Superior temporal gyrus (tissue), 1 donor: Measurements from ENCODE around the gene SLC12A5.
A peak's percentile ranks its signal among the peaks of the same experiment; 100 is the strongest.

Experiments used
- DNase-seq: peaks from one replicate; pipeline ENCODE4 v3.0.0-alpha.2; 2016; ENCODE audit errors: extremely low spot score

SLC12A5 gene

DNA sequence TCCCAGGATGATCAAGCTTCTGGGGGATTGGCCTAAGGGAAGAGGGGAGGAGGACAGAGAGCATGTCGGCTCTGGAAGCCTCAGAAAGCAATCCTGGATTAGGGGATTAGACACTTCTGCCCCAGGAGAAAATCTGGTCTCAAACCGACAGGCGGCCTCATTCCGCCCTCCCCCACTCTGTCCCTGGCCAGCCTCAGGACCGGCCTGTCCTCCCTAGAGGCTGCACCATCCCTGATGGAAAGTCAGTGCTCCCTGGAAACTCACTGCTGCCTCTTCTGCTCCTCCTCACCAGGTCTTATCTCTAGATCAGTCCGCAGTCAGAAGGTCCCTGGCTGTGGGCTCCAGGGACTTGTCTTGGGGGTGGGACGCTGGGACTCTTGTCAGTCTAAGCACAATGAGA, 905 bp upstream of the SLC12A5 start:
- no peak for DNase-seq

DNA sequence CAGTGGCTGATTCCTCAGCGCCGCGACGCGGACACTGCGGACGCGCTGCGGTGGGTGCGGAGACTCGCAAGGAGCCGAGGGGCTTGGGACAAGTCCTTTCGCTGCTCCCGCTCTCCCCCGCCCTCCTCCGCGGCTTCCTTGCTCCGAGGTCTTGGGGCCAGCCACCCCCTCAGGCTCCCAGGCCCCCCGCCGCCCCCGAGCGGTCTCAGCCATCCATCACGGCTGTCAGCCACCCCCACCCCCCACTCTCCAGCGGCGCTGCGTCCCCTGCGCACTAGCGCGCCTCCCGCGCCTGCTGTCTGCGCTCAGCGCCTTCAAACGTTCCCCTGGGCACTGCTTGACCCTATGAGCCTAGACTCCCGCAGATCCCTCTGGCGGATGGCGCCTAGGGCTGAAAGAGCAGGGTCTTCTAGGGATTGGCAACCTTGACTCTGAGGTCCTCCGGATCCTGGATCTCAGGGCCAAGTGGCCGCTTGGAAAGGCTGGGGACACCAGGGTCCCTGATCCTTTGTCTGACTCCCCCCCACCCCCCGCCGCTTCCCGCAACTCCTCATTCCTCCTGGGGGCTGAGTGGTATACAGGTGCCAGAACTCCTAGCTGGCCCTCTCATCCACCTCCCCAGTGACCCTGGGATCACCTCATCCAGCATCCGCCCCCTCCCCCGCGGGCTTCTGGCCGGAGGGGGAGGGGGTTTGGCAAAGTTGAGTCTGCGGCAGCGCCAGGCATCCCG, 1.4 kb downstream of the SLC12A5 start:
- no peak for DNase-seq

DNA sequence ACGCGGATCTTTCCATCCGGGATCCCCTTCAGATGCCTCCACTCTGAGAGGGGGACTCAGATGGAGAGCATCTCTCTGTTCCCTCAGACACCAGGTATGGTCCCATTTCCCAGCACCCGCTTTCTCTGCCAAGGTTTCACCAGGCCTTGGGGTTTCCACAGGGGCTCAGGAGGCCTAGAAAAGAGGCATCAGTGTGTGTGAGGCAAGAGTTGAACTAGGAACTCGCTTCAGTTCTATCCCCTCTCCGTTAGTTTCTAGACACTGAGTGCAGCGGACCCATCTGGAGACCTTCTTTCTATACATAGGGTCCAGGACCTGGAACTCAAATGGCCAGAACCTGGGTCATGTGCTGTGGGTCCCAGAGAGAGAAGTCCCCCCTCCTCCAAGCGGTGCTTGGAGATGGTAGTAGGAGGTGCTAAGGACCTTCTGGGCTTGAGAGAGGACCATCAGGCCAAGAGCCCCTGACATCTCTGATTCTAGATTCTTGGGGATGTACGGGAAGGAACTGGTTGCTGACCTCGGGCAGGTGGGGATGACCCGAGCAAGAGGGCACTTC, 2.1 kb downstream of the SLC12A5 start:
- DNase-seq: peak; percentile 30

DNA sequence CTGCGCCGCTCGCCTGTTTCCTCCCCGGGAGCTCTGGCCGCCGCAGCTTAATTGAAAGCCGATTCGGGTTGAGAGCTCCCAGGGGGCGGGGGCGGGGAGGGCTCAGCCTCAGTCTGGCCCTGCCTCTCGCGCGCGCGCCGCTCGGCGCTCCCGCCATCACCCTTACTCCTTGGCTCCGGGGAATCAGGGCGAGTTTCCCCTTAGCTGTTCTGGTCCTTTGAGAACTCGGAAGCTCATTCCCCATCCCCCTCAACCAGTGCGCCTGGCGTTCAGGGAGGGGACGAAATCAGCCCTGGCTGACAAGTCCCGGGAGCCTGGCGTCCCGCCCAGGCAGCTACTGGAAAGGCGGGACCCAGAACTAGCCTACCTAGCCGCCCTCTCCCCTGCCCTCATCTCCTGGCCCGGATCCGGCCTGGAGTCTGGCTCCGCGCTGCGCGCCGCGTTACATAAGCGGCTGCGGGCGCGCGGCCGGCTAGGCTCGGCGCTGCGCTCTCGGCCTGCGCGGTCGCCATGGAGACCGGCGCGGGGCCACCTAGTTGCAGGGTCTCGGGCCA, 2.8 kb downstream of the SLC12A5 start:
- DNase-seq: peak; percentile 28

DNA sequence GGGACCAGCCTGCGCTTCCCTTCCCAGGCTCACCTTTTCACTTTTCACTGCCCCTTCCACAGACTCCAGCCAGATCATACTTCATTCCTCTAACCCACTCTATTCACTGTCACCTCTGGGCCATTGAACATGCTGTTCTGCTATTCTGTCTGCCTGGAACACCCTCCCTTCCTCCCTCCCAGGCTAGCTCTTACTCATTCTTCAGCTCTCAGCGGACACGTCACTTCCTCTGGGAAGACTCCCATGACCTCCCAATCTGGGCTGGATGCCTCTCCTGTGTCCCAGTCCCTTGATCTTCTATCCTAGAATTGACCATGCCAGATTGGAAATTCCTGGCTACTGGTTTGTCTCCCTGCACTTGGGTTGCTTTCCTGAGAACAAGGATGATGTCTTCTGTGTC, 5.0 kb downstream of the SLC12A5 start:
- no peak for DNase-seq

DNA sequence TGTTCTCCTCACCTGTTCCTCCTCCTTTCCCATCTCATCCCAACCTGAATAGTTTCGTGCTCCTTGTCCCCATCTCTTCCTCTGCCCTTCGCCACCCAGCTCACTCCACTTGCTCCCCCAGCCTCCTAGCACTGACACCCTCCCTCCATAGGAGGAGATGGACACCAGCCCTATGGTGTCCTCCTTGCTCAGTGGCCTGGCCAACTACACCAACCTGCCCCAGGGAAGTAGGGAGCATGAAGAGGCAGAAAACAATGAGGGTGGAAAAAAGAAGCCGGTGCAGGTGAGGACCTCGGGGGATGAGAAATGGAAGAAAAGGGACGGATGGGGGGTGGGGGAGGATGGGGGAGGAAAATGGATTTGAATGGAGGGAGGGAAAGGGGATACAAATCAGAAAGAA, 6.2 kb downstream of the SLC12A5 start:
- DNase-seq: no peak

DNA sequence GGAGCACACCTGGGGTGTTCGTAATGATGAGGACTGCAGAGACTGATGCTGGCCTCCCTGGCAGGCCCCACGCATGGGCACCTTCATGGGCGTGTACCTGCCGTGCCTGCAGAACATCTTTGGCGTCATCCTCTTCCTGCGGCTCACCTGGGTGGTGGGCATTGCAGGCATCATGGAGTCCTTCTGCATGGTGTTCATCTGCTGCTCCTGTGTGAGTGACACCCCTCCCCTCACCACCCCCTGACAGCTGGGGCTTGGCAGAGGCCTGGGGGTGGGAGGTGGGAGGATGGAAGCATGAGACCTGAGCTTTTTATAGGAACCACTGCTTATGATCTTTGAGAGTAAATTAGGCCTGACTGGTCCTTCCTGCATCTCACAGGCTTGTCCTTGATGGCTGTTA, 6.7 kb downstream of the SLC12A5 start:
- no peak for DNase-seq

DNA sequence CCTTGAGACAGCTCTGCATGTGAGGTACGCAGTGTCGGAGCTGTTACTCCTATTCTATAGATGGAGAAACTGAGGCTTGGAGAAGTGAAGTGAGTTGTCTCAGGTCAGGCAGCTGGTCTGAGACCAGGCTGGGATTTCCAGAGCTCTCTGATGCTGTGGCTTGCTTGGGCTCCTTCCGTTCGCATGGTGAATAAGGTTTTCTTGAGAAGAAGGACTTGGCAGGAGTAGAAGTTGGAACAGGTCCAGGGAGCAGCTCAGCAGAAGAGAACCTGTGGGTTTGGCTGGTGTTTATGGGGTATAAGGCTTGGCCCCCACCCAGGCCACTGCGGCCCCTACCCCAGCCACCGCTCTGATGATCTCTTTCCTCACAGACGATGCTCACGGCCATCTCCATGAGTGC, 7.4 kb downstream of the SLC12A5 start:
- DNase-seq: no peak

DNA sequence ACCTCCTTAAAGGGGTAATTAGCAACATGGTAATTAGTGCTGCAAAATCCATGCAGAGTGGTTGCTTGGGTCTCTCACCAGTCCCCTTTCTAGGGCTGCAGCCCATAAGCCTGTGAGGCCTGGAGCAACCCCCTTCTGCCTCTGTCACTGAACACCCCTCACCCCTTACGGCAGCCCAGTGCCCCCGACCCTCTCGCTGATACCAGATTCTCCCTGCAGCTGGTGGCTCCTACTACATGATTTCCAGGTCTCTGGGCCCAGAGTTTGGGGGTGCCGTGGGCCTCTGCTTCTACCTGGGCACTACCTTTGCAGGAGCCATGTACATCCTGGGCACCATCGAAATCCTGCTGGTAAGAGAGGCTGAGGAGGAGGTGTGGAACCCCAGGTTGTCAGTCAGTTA, 8.0 kb downstream of the SLC12A5 start:
- no peak for DNase-seq

DNA sequence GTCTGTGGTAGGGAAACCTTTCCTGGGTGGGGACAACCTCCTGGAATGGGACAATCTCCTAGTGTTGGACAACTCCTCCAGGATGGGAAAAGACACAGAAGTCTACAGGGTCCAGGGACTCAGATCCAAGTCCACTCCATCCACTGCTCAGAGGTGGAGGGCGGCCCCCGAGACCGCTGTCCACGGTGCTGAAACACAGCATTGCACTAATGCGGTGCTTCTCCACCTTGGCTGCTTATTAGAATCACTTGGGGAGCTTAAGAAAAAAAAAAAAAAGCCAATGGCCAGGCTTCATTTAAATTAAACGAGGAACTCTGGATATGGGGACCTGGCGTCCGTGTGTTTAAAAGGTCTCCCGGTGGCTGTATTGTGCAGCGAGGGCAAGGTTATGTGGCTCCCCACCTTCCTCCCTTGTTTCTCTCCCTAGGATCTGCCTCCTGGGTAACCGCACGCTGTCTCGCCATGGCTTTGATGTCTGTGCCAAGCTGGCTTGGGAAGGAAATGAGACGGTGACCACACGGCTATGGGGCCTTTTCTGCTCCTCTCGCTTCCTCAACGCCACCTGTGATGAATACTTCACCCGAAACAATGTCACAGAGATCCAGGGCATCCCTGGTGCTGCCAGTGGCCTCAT, 12.0 kb downstream of the SLC12A5 start:
- DNase-seq: peak; percentile 19

DNA sequence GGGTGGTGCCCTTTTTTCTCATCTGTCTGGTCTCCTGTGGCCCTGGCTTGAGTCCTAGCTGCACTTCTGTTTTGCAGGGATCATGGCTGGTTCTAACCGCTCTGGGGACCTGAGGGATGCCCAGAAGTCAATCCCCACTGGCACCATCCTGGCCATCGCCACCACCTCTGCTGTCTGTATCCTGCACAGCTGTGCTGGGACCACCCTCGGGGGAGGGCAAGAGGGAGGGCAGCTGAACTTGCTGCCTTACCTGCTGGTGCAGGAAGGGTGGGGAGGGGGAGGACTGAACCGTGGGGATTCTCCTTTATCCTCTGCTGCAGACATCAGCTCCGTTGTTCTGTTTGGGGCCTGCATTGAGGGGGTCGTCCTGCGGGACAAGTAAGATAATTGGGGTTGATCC, 14.5 kb downstream of the SLC12A5 start:
- no peak for DNase-seq

DNA sequence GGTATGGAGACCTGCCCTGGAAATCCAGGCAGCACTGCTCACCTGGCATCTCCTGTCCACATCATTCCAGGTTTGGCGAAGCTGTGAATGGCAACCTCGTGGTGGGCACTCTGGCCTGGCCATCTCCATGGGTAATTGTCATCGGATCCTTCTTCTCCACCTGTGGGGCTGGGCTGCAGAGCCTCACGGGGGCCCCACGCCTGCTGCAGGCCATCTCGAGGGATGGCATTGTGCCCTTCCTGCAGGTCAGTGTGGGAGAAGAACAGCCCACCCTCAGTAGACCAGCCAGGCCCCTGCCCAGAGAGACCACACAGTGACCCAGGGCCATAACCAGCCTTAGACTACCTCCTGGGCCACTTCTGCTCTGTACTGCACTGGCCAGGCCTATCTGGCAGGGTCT, 15.9 kb downstream of the SLC12A5 start:
- DNase-seq: no peak

DNA sequence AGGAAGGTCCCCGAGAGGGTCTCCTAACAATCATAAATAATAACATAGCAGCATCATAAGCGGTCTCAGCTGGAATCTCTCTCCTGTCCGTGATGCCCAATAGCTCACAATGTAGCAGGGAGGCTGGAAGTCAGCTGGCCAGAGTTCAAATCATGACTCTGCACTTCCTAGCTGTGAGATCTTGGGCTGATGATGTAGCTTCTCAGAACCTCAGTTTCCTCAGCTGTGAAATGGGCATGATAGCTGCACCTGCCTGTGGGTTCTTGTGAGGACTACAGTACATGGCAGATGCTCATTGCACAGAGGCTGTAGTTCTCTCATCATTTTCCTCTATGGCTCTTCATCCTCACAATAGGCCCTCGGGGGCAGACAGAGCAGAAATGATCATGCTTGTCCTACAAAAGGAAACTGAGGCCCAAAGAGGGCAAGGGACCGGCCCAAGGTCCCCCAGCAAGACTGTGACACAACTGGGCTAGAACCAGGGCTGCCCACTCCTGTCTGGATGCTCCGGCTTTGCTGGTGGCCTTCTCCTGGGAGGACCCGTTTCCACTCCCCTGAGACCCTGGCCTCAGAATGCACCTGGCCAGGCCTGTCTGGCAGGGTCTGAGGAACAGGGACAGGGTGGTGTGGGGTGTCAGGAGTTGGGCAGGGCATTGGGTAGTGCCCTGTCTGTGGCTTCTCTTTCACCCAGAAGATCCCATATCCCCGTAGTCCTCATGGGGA, 17.7 kb downstream of the SLC12A5 start:
- DNase-seq: no peak

DNA sequence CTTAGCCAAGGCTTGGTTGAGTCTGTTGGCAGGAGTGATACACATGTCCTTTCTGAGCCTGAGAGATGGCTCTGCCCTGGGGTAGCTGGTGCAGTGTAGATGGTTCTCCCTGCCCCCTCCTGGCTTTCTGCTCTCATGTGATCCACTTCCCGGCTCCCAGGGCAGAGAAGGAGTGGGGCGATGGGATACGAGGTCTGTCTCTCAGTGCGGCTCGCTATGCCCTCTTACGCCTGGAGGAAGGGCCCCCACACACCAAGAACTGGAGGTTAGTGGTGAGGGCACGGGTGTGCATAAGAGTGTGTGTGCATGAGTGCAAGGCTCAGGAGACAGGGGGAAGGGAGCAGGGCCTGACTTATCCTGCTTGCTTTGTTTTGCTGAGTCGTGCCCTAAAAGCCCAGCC, 18.8 kb downstream of the SLC12A5 start:
- DNase-seq: no peak

DNA sequence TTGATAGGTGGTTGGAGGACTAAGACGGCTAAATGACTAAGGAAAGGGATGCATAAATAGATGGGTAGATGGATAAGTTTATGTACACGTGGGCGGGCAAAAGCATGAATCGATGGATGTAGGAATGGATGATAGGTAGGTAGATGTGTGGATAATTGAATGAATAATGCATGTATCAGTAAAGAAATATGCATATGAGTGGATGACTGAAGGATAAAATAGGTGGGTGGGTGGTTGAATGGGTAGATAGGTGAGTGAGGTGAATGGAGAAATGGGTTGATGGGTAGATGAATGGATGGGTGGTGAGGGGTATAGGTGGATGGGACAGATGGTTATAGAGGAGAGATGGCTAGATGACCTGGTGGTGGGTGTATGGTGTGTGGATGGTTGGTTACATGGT, 20.2 kb downstream of the SLC12A5 start:
- DNase-seq: no peak

DNA sequence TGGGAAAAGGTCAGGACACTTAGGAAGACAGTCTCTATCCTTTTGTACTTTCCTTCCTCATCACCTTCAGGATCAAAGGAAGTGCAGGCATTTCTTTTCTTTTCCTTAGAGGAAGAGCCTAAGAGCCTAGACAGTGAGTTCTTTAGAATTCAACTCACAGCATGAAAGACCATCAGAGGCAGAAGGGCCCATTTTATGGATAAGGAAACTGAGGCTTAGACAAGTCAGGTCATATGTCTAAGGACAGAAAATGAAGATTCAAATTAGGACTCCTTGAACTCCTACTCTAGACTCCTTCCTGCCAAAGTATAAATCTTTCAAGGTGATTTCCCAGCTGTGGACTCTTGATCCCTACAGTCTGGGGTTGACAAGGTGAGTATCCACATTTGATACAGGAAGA, 20.8 kb downstream of the SLC12A5 start:
- DNase-seq: no peak

DNA sequence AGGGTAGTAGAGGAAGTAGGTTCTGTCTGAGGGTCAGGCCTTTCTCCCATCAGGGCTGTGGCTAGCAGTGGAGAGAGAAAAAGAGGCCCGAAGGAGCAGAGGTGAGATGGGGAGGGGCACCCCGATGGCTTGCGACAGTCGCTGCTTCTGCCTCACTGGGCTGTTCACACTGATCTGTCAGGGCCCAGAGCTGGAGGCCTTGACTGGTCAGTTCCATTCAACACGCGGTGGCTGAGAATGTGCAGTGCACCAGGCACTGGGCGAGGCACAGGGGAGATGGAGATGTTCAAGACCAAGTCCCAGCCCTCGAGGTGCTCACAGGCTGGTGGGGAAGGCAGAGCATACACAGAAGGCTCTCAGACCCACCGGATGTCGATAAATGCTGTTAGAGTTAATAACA, 21.4 kb downstream of the SLC12A5 start:
- DNase-seq: no peak

DNA sequence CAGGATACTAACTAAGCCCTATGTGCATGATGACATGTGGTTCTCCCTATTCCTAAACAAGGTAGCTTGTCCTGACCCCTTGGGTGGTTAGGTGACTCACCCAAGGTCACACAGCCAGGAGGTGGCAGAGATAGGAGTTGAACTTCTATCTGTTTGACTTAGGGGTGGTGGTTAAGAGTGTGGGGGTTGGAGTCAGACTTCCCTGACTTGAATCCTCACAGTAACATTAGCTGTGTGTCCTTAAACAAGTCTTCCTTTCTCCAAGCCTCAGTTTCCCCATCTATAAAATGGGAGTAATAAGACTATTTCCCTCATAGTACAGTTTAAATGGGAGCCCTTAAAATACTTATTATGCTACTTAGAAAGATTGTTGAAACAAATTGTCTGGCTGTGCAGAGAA, 21.9 kb downstream of the SLC12A5 start:
- DNase-seq: no peak

DNA sequence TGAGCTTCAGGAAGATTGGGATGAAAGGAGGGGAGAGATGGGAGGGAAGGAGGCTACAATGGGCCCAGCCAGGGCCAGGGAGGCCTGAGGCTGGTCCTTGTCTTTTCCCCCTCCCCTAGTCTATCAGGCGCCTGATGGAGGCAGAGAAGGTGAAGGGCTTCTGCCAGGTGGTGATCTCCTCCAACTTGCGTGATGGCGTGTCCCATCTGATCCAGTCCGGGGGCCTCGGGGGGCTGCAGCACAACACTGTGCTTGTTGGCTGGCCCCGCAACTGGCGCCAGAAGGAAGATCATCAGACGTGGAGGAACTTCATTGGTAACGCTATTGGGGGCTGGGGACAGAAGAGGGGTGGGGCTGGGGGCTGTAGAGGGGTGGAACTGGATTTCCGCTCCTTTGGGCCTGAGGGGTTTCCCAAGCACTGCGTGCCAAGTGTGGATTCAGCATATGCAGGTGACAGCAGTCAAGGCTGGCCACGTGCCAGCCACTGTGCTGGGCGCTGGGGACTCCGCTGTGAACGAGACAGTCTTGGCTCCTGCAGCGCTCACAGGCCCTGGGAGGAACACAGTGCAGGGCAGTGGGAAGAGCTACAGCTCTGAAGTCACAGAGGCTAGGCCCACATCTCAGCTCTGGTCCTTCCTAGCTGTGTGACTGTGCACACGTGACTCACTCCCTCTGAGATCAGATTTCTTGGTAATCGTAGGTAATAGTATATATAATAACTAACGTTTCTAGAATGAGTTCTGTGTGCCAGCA, 22.7 kb downstream of the SLC12A5 start:
- DNase-seq: no peak

DNA sequence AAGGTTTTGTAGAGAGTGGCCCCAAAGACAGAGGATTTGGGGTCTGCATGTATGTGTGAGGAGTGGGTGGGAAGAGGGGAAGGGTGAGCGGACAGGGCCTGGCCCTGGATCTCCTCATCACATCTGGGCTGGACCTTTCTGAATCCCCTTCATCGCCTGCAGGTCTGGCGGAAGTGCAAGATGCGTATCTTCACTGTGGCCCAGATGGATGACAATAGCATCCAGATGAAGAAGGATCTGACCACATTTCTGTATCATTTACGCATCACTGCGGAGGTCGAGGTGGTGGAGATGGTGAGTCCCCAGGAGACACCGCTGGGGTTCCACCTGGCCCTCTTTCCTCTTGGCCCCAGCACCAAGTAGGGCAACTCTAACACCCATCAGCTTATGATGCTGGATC, 24.4 kb downstream of the SLC12A5 start:
- no peak for DNase-seq

DNA sequence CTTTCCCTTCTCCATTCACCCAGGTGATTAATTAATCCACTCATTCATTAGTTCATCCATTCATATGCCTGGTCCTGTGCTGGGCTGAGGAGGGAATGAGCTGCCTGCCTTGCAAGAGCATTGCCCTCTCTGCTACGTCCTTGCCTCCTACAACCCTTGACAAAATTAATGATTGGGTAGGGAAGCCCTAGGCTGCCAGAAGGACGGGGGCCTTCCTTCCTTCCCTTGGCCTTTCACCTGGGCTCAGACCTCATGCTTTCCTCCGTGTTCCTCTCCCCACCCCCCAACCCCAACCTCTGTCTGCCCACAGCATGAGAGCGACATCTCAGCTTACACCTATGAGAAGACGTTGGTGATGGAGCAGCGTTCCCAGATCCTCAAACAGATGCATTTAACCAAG, 25.6 kb downstream of the SLC12A5 start:
- no peak for DNase-seq

DNA sequence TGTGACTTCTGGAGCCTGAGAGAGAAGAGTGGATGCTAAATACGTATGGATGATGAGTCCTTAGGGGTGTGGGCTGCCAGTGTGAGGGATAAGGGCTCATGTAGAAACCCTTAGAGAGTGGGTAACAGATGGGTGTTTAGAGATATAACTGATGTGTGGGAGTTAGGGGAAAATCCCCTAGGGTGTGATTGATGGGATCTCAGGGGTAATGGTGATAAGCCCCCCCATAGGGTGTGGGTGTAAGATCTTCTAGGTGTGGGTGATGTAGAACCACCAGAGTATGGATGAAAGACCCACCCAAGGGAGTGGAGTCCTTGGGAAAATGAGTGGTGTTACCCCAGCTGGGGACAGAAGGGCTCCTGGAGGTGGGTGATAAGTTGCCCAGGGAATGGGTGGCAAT, 26.3 kb downstream of the SLC12A5 start:
- DNase-seq: no peak
